NCI-H748 (cell line): ENCODE results near the gene CFAP69.

Experiments
- DNase-seq: peaks from one replicate; lab custom pipeline; 2025; ENCODE audit not compliant: unreplicated experiment; lab: John Stamatoyannopoulos, UW

The CFAP69 gene, protein sequence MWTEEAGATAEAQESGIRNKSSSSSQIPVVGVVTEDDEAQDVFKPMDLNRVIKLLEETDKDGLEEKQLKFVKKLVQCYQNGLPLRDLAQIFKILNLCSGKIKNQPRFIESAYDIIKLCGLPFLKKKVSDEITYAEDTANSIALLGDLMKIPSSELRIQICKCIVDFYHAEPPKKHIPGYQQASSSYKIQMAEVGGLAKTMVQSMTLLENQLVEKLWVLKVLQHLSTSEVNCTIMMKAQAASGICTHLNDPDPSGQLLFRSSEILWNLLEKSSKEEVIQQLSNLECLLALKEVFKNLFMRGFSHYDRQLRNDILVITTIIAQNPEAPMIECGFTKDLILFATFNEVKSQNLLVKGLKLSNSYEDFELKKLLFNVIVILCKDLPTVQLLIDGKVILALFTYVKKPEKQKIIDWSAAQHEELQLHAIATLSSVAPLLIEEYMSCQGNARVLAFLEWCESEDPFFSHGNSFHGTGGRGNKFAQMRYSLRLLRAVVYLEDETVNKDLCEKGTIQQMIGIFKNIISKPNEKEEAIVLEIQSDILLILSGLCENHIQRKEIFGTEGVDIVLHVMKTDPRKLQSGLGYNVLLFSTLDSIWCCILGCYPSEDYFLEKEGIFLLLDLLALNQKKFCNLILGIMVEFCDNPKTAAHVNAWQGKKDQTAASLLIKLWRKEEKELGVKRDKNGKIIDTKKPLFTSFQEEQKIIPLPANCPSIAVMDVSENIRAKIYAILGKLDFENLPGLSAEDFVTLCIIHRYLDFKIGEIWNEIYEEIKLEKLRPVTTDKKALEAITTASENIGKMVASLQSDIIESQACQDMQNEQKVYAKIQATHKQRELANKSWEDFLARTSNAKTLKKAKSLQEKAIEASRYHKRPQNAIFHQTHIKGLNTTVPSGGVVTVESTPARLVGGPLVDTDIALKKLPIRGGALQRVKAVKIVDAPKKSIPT

GRCh38 chr7:90244909-90245851 lies at the start of gene CFAP69:
Gene CFAP69 (plus strand): TSS chr7:90245174. CDS start chr7:90245425, 251 bp downstream.
- DNase-seq: peak; percentile 92

DNA sequence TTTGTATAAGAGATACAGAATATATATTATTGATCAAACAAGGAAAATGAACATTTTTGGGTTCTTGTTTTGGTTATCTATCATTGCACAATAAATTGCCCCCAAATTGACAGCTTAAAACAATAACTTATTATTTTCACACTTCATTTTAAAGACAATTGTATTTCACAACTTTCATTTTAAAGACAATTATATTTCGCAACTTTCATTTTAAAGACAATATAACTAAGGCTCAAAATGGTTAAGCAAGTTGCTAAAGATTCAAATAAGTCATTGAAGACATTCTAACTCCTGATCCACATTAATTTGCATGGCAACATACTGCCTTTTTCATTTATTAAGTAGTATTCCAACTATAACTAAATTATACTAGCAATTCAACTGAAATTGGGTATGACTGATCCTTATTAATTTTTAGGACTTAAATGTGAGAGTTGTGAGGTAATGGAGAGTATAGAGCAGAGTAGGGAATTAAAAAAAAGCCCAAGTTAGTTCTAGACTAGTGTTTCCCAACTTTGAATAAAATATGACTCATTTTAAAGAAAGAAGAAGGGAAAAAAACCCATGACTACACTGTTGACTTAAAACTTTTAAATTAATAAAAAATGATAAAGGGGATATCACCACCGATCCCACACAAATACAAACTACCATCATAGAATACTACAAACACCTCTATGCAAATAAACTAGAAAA lies 43.3 kb upstream of the CFAP69 start:
- DNase-seq: no peak

- no peak for DNase-seq
Observed at GRCh38 chr7:90207956-90208355, 37.0 kb upstream of the CFAP69 start.

DNA sequence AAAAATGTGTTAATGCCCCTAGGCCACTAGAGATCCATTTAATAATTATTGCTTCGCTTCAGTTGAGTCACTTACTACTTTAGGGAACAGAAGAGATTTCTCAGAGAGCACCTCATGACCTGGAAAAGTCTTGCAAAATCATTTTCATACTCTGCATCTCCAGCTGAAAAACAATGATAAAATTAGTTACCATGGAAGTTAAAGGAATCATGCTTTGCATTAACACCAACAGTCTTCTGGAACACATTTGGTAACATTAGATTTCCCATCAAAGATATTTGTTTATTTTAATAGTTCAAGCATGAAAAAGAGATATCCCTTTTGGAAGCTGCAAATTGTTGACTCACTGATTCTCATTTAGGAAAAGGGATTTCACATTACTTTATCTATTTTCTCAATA lies 35.2 kb upstream of the CFAP69 start:
- DNase-seq: no peak

DNA sequence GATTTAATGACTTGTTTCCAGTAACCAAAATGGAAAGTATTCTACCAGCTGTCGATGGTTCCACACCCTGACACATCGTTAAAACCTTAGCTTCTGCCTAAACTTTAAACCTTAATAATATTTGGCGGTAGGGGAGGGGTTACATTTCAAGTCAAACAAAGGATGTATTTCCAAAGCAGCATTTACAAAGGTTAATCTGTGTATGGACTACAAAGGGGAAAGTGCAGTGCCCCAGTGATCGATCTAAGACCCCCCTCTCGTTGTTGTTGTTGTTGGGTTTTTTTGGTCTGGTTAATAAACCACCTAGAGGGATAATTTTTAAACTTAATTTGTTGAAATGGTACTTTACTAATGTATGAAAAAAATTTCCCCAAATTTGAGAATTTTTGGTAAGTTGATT lies 34.5 kb upstream of the CFAP69 start:
- DNase-seq: no peak

GRCh38 chr7:90210981-90211380 lies 34.0 kb upstream of the CFAP69 start:
- peak; percentile 5 for DNase-seq

DNA sequence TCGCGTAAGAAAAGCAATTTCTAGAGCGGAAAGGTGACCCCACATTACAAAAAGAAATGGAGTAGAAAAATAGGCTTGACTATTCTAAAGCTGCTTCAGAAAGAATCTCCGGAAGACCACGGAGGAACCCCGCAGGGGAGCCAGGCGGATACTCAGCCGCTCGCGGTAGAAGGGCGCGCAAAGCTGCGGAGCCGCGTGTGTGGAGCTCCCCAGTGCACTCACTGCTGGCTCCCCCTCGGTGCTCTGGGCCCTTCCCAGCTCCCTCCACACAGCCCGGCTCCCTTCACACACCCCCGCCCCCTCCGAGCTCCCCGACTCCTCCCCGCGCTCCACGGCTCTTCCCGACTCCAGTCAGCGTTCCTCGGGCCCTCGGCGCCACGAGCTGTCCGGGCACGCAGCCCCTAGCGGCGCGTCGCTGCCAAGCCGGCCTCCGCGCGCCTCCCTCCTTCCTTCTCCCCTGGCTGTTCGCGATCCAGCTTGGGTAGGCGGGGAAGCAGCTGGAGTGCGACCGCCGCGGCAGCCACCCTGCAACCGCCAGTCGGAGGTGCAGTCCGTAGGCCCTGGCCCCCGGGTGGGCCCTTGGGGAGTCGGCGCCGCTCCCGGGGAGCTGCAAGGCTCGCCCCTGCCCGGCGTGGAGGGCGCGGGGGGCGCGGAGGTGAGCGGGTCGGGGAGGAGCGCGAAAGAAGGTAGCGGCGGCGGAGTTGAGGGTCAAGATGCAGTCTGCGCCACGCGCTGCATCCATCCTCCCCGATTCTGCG lies 33.4 kb upstream of the CFAP69 start, which contains the start of gene STEAP2:
TSS of gene STEAP2 (plus strand) at position 350 of the 758 bp plus-strand sequence. CDS start 13,343 bp downstream, outside the sequence.
- DNase-seq: peak; percentile 88

DNA sequence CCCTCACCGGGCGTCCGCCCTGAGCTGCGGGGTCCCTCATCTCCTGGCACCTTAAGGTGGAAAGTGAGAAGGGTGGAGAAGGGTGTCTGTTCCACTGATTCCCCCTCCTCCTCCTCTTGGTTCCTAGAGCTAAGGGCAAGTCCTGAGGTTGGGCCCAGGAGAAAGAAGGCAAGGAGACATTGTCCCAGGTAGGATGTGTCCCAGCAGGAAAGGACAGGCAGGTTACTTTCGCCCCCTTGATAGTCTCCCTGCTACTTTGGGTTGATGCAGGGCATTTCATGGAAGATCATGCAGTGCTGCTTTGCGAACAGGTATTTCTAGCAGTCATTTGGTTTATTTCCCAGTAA lies 32.9 kb upstream of the CFAP69 start:
- no peak for DNase-seq

GRCh38 chr7:90213521-90213920 lies 31.5 kb upstream of the CFAP69 start:
- no peak for DNase-seq

DNA sequence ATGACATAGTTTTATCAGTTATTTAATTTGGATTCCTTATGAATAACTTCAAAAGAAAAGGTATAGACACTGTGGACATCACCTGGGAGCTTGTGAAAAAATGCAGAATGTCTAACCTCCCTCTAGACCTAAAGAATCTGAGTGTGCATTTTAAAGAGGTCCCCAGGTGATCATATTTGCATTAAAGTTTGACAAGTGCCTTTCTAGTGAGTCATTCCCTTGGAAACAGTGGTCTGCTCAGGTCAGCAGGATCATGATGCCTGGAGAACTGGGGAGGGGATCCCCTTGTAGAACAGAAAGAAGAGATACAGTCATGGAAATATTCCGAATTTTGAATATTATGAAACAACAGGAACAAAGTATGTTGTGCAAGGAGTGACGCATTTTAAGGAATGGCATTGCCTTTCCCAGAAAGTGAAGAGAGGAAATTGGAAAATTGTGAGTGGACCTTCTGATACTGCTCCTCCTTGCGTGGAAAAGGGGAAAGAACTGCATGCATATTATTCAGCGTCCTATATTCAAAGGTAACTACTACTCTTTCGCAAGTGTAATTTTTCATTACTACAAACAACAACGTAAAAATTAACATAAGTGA lies 28.8 kb upstream of the CFAP69 start:
- DNase-seq: no peak

DNA sequence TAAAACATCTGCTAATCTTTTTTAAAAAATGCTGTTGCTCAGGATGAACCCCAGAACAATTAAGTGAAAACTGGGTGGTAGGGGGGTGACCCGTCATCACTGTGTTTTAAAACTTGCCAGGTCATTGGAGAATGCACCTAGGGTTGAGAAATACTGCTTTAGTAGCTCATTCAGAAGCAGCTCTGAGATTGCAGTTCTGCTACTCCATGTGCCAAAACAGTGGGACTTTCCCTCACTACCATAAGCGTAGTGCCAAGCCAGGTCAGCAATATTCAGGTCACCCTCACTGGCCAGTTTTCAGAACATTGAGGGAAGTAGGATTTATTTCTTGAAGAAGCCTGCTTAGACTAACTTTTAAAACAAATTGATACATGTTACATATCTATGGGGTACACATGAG lies 28.2 kb upstream of the CFAP69 start:
- no peak for DNase-seq

DNA sequence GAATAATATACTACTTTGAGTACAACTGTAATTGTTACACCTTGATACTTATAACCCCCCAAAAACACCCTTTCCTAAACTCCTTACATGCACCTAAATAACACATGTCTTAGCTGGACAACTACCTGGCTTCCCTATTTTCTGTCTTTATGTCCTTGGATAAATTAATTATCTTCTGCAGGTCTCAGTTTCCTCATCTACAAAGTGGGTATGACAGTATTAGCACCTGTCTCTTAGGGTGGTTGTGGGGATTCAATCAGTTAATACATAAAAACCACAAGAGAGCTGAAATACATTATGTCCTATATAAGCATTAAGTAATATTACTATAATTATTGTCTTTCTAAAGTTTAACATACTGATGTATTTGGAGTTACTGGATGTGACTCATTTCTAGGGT lies 22.6 kb upstream of the CFAP69 start:
- no peak for DNase-seq

- peak; percentile 56 for DNase-seq
Observed at GRCh38 chr7:90222811-90223725, 21.9 kb upstream of the CFAP69 start.

GRCh38 chr7:90224195-90224594 lies 20.8 kb upstream of the CFAP69 start:
- DNase-seq: peak; percentile 24

DNA sequence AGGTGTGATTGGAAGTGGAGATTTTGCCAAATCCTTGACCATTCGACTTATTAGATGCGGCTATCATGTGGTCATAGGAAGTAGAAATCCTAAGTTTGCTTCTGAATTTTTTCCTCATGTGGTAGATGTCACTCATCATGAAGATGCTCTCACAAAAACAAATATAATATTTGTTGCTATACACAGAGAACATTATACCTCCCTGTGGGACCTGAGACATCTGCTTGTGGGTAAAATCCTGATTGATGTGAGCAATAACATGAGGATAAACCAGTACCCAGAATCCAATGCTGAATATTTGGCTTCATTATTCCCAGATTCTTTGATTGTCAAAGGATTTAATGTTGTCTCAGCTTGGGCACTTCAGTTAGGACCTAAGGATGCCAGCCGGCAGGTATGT lies 19.8 kb upstream of the CFAP69 start:
- no peak for DNase-seq

DNA sequence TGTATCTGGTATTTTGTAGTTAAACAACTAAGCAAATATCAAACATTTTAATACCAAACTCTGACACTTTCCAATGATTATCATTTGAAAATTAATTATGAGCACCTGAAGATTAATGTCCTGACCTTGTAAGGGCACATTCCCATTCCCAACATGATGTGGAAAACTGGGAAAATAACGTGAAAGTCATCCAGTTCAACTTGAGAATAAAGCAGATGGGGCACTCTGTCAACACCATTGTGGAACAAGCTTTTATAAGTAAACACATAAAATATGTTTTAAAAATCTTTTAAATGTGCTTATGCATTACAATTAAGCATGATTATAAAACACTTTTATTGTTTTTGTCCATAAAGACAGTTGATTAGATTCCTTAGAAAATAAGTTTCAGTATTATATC lies 19.4 kb upstream of the CFAP69 start:
- DNase-seq: no peak

GRCh38 chr7:90227259-90227658 lies 17.7 kb upstream of the CFAP69 start:
- DNase-seq: no peak

- DNase-seq: no peak
Observed at GRCh38 chr7:90229682-90230081, 15.3 kb upstream of the CFAP69 start.
